ENCODE data around the gene CTRB2.
"Not testable (repeated sequence)": the region's sequence is repeated elsewhere in the genome, so short reads cannot be mapped to it uniquely, and the experiment has no call there.

CTRB2 gene

GRCh38 chr16:75228143-75228976 lies 21.4 kb upstream of the CTRB2 start:
- H3K4me1 ChIP-seq (ENCODE audit: control insufficient read depth in 5 of 5, insufficient read depth in 5 of 5, low read length in 5 of 5), result peaks cover 0 to 5% (median 0%) of the 10 kb centered on the region in 5 donors
- no peak overlapping the region for H3K4me3 ChIP-seq (ENCODE audit: low read depth in 1 of 5, low read length in 5 of 5)
- H3K36me3 ChIP-seq (ENCODE audit: control insufficient read depth in 5 of 5, insufficient read depth in 5 of 5, low read length in 5 of 5), result peaks cover 3 to 46% (median 37%) of the 10 kb centered on the region in 5 donors
- H3K27ac ChIP-seq (ENCODE audit: low read depth, low read length), result no peak overlapping the region
- H3K27me3 ChIP-seq (ENCODE audit: control insufficient read depth in 5 of 5, insufficient read depth in 4 of 5, low read length in 5 of 5), result peaks cover 8 to 21% (median 9%) of the 10 kb centered on the region in 5 donors
- no peak overlapping the region for H3K9ac ChIP-seq (ENCODE audit: low read length in 5 of 5)
- no peaks in the 10 kb centered on the region for H3K9me3 ChIP-seq (ENCODE audit: control insufficient read depth in 5 of 5, low read length in 5 of 5)

- Histone ChIP-seq H3K9ac (ENCODE audit: low read length in 5 of 5) (no peak overlapping the region), H3K4me1 (ENCODE audit: control insufficient read depth in 5 of 5, insufficient read depth in 5 of 5, low read length in 5 of 5) (peaks cover 0 to 5% (median 0%) of the 10 kb centered on the region in 5 donors), H3K36me3 (ENCODE audit: control insufficient read depth in 5 of 5, insufficient read depth in 5 of 5, low read length in 5 of 5) (peaks cover 3 to 39% (median 31%) of the 10 kb centered on the region in 5 donors), H3K27ac (ENCODE audit: low read depth, low read length) (no peak overlapping the region), H3K4me3 (ENCODE audit: low read depth in 1 of 5, low read length in 5 of 5) (no peak overlapping the region), H3K27me3 (ENCODE audit: control insufficient read depth in 5 of 5, insufficient read depth in 4 of 5, low read length in 5 of 5) (peaks cover 8 to 21% (median 9%) of the 10 kb centered on the region in 5 donors), H3K9me3 (ENCODE audit: control insufficient read depth in 5 of 5, low read length in 5 of 5) (no peaks in the 10 kb centered on the region)
These were observed 20.6 kb upstream of the CTRB2 start for GRCh38 chr16:75227361-75228142.

GRCh38 chr16:75226550-75227360 lies 19.8 kb upstream of the CTRB2 start:
- Histone ChIP-seq H3K27ac (ENCODE audit: low read depth, low read length) (no peak overlapping the region), H3K4me3 (ENCODE audit: low read depth in 1 of 5, low read length in 5 of 5) (no peak overlapping the region), H3K27me3 (ENCODE audit: control insufficient read depth in 5 of 5, insufficient read depth in 4 of 5, low read length in 5 of 5) (peaks cover 8 to 21% (median 9%) of the 10 kb centered on the region in 5 donors), H3K4me1 (ENCODE audit: control insufficient read depth in 5 of 5, insufficient read depth in 5 of 5, low read length in 5 of 5) (peaks cover 0 to 5% (median 0%) of the 10 kb centered on the region in 5 donors), H3K9me3 (ENCODE audit: control insufficient read depth in 5 of 5, low read length in 5 of 5) (no peaks in the 10 kb centered on the region), H3K36me3 (ENCODE audit: control insufficient read depth in 5 of 5, insufficient read depth in 5 of 5, low read length in 5 of 5) (peaks cover 3 to 36% (median 28%) of the 10 kb centered on the region in 5 donors), H3K9ac (ENCODE audit: low read length in 5 of 5) (no peak overlapping the region)

- no peak overlapping the region for H3K27ac ChIP-seq (ENCODE audit: low read depth, low read length)
- no peak overlapping the region for H3K4me3 ChIP-seq (ENCODE audit: low read depth in 1 of 5, low read length in 5 of 5)
- peaks cover 8 to 21% (median 9%) of the 10 kb centered on the region in 5 donors for H3K27me3 ChIP-seq (ENCODE audit: control insufficient read depth in 5 of 5, insufficient read depth in 4 of 5, low read length in 5 of 5)
- H3K36me3 ChIP-seq (ENCODE audit: control insufficient read depth in 5 of 5, insufficient read depth in 5 of 5, low read length in 5 of 5), result peaks cover 0 to 30% (median 26%) of the 10 kb centered on the region in 5 donors
- peaks cover 0 to 5% (median 0%) of the 10 kb centered on the region in 5 donors for H3K4me1 ChIP-seq (ENCODE audit: control insufficient read depth in 5 of 5, insufficient read depth in 5 of 5, low read length in 5 of 5)
- H3K9me3 ChIP-seq (ENCODE audit: control insufficient read depth in 5 of 5, low read length in 5 of 5), result no peaks in the 10 kb centered on the region
- no peak overlapping the region for H3K9ac ChIP-seq (ENCODE audit: low read length in 5 of 5)
These were observed 18.9 kb upstream of the CTRB2 start for GRCh38 chr16:75225678-75226515.

DNA sequence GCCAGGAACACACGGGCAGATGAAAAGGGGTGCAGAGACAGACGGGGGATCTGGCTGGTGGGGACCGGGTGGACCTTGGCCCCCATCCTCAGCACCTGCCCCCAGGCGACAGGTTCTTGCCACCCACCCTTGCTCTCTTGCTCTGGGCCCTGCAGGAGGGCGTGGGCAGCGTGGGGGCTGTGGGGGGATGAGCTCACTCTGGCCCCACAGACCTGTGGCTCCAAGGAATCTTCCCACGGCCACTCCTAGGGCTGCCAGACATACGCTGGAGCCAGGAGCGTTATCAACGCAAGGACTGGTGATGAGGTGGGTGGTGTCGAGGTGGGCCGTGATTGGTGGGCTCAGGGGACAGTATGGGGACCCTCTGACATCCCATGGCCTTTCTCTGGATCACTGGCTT lies 18.1 kb upstream of the CTRB2 start:
- peaks cover 8 to 21% (median 9%) of the 10 kb centered on the region in 5 donors for H3K27me3 ChIP-seq (ENCODE audit: control insufficient read depth in 5 of 5, insufficient read depth in 4 of 5, low read length in 5 of 5)
- H3K36me3 ChIP-seq (ENCODE audit: control insufficient read depth in 5 of 5, insufficient read depth in 5 of 5, low read length in 5 of 5), result peaks cover 0 to 24% (median 23%) of the 10 kb centered on the region in 5 donors
- H3K4me1 ChIP-seq (ENCODE audit: control insufficient read depth in 5 of 5, insufficient read depth in 5 of 5, low read length in 5 of 5), result peaks cover 0 to 5% (median 0%) of the 10 kb centered on the region in 5 donors
- no peak overlapping the region for H3K4me3 ChIP-seq (ENCODE audit: low read depth in 1 of 5, low read length in 5 of 5)
- no peak overlapping the region for H3K9ac ChIP-seq (ENCODE audit: low read length in 5 of 5)
- H3K27ac ChIP-seq (ENCODE audit: low read depth, low read length), result no peak overlapping the region
- H3K9me3 ChIP-seq (ENCODE audit: control insufficient read depth in 5 of 5, low read length in 5 of 5), result no peaks in the 10 kb centered on the region

- H3K27me3 ChIP-seq (ENCODE audit: control insufficient read depth in 5 of 5, insufficient read depth in 4 of 5, low read length in 5 of 5), result peaks cover 8 to 21% (median 9%) of the 10 kb centered on the region in 5 donors
- H3K27ac ChIP-seq (ENCODE audit: low read depth, low read length), result no peak overlapping the region
- H3K36me3 ChIP-seq (ENCODE audit: control insufficient read depth in 5 of 5, insufficient read depth in 5 of 5, low read length in 5 of 5), result peaks cover 0 to 18% (median 17%) of the 10 kb centered on the region in 5 donors
- H3K4me1 ChIP-seq (ENCODE audit: control insufficient read depth in 5 of 5, insufficient read depth in 5 of 5, low read length in 5 of 5), result peaks cover 0 to 5% (median 0%) of the 10 kb centered on the region in 5 donors
- no peak overlapping the region for H3K4me3 ChIP-seq (ENCODE audit: low read depth in 1 of 5, low read length in 5 of 5)
- no peak overlapping the region for H3K9ac ChIP-seq (ENCODE audit: low read length in 5 of 5)
- H3K9me3 ChIP-seq (ENCODE audit: control insufficient read depth in 5 of 5, low read length in 5 of 5), result no peaks in the 10 kb centered on the region
These were observed 17.5 kb upstream of the CTRB2 start for GRCh38 chr16:75224306-75225082.

DNA sequence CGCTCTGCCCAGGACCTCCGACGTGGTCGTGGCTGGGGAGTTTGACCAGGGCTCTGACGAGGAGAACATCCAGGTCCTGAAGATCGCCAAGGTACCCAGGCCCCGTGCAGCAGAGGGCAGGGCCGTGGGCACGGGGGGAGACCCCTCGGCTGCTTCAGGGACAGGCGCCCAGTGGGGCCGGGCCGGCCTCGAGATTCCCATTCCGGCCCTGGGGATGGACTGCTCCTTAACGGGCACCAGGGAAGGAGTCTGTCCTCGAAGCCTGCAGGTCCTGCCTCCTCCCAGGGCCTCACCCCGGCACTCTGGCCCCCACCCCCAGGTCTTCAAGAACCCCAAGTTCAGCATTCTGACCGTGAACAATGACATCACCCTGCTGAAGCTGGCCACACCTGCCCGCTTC lies 16.2 kb upstream of the CTRB2 start:
- not testable (repeated sequence) for H3K9ac ChIP-seq (ENCODE audit: low read length in 5 of 5); H3K4me1 ChIP-seq (ENCODE audit: control insufficient read depth in 5 of 5, insufficient read depth in 5 of 5, low read length in 5 of 5); H3K9me3 ChIP-seq (ENCODE audit: control insufficient read depth in 5 of 5, low read length in 5 of 5); H3K36me3 ChIP-seq (ENCODE audit: control insufficient read depth in 5 of 5, insufficient read depth in 5 of 5, low read length in 5 of 5); H3K27ac ChIP-seq (ENCODE audit: low read depth, low read length); H3K4me3 ChIP-seq (ENCODE audit: low read depth in 1 of 5, low read length in 5 of 5)
- H3K27me3 ChIP-seq (ENCODE audit: control insufficient read depth in 5 of 5, insufficient read depth in 4 of 5, low read length in 5 of 5), result peaks cover 8 to 21% (median 9%) of the 10 kb centered on the region in 5 donors

- H3K4me1 ChIP-seq (ENCODE audit: control insufficient read depth in 5 of 5, insufficient read depth in 5 of 5, low read length in 5 of 5), result peaks cover 0 to 5% (median 0%) of the 10 kb centered on the region in 5 donors
- peaks cover 8 to 21% (median 9%) of the 10 kb centered on the region in 5 donors for H3K27me3 ChIP-seq (ENCODE audit: control insufficient read depth in 5 of 5, insufficient read depth in 4 of 5, low read length in 5 of 5)
- no peaks in the 10 kb centered on the region for H3K36me3 ChIP-seq (ENCODE audit: control insufficient read depth in 5 of 5, insufficient read depth in 5 of 5, low read length in 5 of 5)
- H3K27ac ChIP-seq (ENCODE audit: low read depth, low read length), result no peak overlapping the region
- no peaks in the 10 kb centered on the region for H3K9me3 ChIP-seq (ENCODE audit: control insufficient read depth in 5 of 5, low read length in 5 of 5)
- H3K4me3 ChIP-seq (ENCODE audit: low read depth in 1 of 5, low read length in 5 of 5), result no peak overlapping the region
- H3K9ac ChIP-seq (ENCODE audit: low read length in 5 of 5), result no peak overlapping the region
These were observed 15.4 kb upstream of the CTRB2 start for GRCh38 chr16:75222271-75222783.
